BLaER1 treated with 17β-estradiol and CSF1 and Interleukin-3, amounts not matched to agents 10 nM and 100 nM (cell line): Measurements from ENCODE around the gene PATZ1.
"Not testable (repeated sequence)": the region's sequence is repeated elsewhere in the genome, so short reads cannot be mapped to it uniquely, and the experiment has no call there.

ENCODE experiments used
- H3K27ac ChIP-seq, 11 experiments: shearing (Covaris generic); formaldehyde crosslinking; 2 replicates each; pipeline ENCODE4 v1.8.1; 2022
- H3K27me3 ChIP-seq, 11 experiments: shearing (Covaris generic); formaldehyde crosslinking; 2 replicates each; pipeline ENCODE4 v1.8.1; 2022
- H3K36me3 ChIP-seq, 11 experiments: shearing (Covaris generic); formaldehyde crosslinking; 2 replicates each; pipeline ENCODE4 v1.8.1; 2022
- H3K4me1 ChIP-seq, 10 experiments: shearing (Covaris generic); formaldehyde crosslinking; 2 replicates each; pipeline ENCODE4 v1.8.1; 2022
- H3K4me2 ChIP-seq, 11 experiments: shearing (Covaris generic); formaldehyde crosslinking; 2 replicates each; pipeline ENCODE4 v1.8.1; 2022
- H3K4me3 ChIP-seq, 10 experiments: shearing (Covaris generic); formaldehyde crosslinking; 2 replicates each; pipeline ENCODE4 v1.8.1; 2022
- H3K9ac ChIP-seq, 11 experiments: shearing (Covaris generic); formaldehyde crosslinking; 2 replicates each; pipeline ENCODE4 v1.8.1; 2022
- H3K9me3 ChIP-seq, 11 experiments: shearing (Covaris generic); formaldehyde crosslinking; replicated peaks in 1 of 11; 2 replicates each; pipeline ENCODE4 v1.8.1; 2022
- H4K20me1 ChIP-seq, 11 experiments: shearing (Covaris generic); formaldehyde crosslinking; 2 replicates each; pipeline ENCODE4 v1.8.1; 2022
- Cebpa-rat ChIP-seq, 11 experiments: shearing (Covaris generic); IDR thresholded peaks; 2 replicates each; pipeline ENCODE4 v1.8.1; 2022

Gene PATZ1

GRCh38 chr22:31346255-31346732 lies at the start of gene PATZ1:
Gene PATZ1, minus strand, starts transcription at chr22:31346346. Its CDS starts 744 bp downstream, at chr22:31345602.
- Histone ChIP-seq H4K20me1 (peaks cover 23 to 45% (median 44%) of the 10 kb centered on the region in 11 experiments; a peak in 21 of 22 replicates), H3K4me2 (peak within 1 kb of the TSS; percentile 95 to 100 (median 99)), H3K27me3 (no peaks in the 10 kb centered on the region), H3K4me3 (peak within 1 kb of the TSS; percentile 62 to 84 (median 76)), H3K36me3 (peaks cover 14 to 39% (median 32%) of the 10 kb centered on the region in 11 experiments), H3K27ac (peak within 1 kb of the TSS; percentile 93 to 100 (median 99)), H3K9ac (peak within 1 kb of the TSS; percentile 93 to 100 (median 99)), H3K4me1 (peaks cover 43 to 54% (median 48%) of the 10 kb centered on the region in 10 experiments), H3K9me3 (no peaks in the 10 kb centered on the region)
- TF ChIP-seq Cebpa-rat (IDR thresholded peaks at IDR 0.05), result no peak

- peaks cover 9 to 14% (median 11%) of the 10 kb centered on the region in 10 experiments; a peak in 19 of 20 replicates for H3K4me1 ChIP-seq
- H3K27me3 ChIP-seq, result no peaks in the 10 kb centered on the region
- no peak overlapping the region for H3K4me2 ChIP-seq
- no peak overlapping the region for H3K9ac ChIP-seq
- H3K9me3 ChIP-seq, result peaks cover 8 to 13% (median 11%) of the 10 kb centered on the region in 11 experiments; a peak in 16 of 22 replicates
- no peaks in the 10 kb centered on the region for H3K36me3 ChIP-seq
- no peak for TF ChIP-seq Cebpa-rat (IDR thresholded peaks at IDR 0.05)
- H3K4me3 ChIP-seq, result no peak overlapping the region
- H3K27ac ChIP-seq, result no peak overlapping the region
- H4K20me1 ChIP-seq, result no peaks in the 10 kb centered on the region
These were observed 48.2 kb upstream of the PATZ1 start for GRCh38 chr22:31394326-31394725.

GRCh38 chr22:31393893-31394292 lies 47.7 kb upstream of the PATZ1 start:
- H3K4me1 ChIP-seq, result peaks cover 8 to 12% (median 9%) of the 10 kb centered on the region in 10 experiments; a peak in 19 of 20 replicates
- H4K20me1 ChIP-seq, result no peaks in the 10 kb centered on the region
- H3K36me3 ChIP-seq, result no peaks in the 10 kb centered on the region
- H3K27ac ChIP-seq, result no peak overlapping the region
- H3K27me3 ChIP-seq, result no peaks in the 10 kb centered on the region
- H3K9me3 ChIP-seq, result peaks cover 8 to 13% (median 11%) of the 10 kb centered on the region in 11 experiments; a peak in 16 of 22 replicates
- no peak overlapping the region for H3K4me2 ChIP-seq
- H3K4me3 ChIP-seq, result no peak overlapping the region
- no peak for TF ChIP-seq Cebpa-rat (IDR thresholded peaks at IDR 0.05)
- H3K9ac ChIP-seq, result no peak overlapping the region

GRCh38 chr22:31378651-31379050 lies 32.5 kb upstream of the PATZ1 start:
- H4K20me1 ChIP-seq, H3K36me3 ChIP-seq, H3K27me3 ChIP-seq, H3K27ac ChIP-seq, H3K9me3 ChIP-seq, H3K9ac ChIP-seq, H3K4me1 ChIP-seq, H3K4me3 ChIP-seq: not testable (repeated sequence)
- peak overlapping the region in 2 of 11 experiments; percentile 24; a peak in 2 of 22 replicates for H3K4me2 ChIP-seq

- Histone ChIP-seq H3K9me3 (no peaks in the 10 kb centered on the region), H3K4me2 (peak overlapping the region in 2 of 11 experiments; percentile 24; a peak in 2 of 22 replicates), H3K27ac (no peak overlapping the region), H3K36me3 (no peaks in the 10 kb centered on the region), H3K4me3 (no peak overlapping the region), H3K4me1 (peaks cover 0 to 9% (median 0%) of the 10 kb centered on the region in 10 experiments; a peak in 4 of 20 replicates), H4K20me1 (no peaks in the 10 kb centered on the region), H3K9ac (no peak overlapping the region), H3K27me3 (no peaks in the 10 kb centered on the region)
- TF ChIP-seq Cebpa-rat (IDR thresholded peaks at IDR 0.05), result no peak
These were observed 32.0 kb upstream of the PATZ1 start for GRCh38 chr22:31378123-31378522.

- TF ChIP-seq Cebpa-rat (IDR thresholded peaks at IDR 0.05), result no peak
- H3K4me2 ChIP-seq, result no peak overlapping the region
- H3K9me3 ChIP-seq, result no peaks in the 10 kb centered on the region
- H3K36me3 ChIP-seq, result no peaks in the 10 kb centered on the region
- H3K4me3 ChIP-seq, result no peak overlapping the region
- H4K20me1 ChIP-seq, result no peaks in the 10 kb centered on the region
- peaks cover 0 to 9% (median 0%) of the 10 kb centered on the region in 10 experiments; a peak in 4 of 20 replicates for H3K4me1 ChIP-seq
- no peak overlapping the region for H3K27ac ChIP-seq
- H3K9ac ChIP-seq, result no peak overlapping the region
- no peaks in the 10 kb centered on the region for H3K27me3 ChIP-seq
These were observed 31.5 kb upstream of the PATZ1 start for GRCh38 chr22:31377612-31378011.

GRCh38 chr22:31367426-31367825 lies 21.3 kb upstream of the PATZ1 start:
- no peaks in the 10 kb centered on the region for H3K36me3 ChIP-seq
- no peak for TF ChIP-seq Cebpa-rat (IDR thresholded peaks at IDR 0.05)

GRCh38 chr22:31363885-31364465 lies 17.8 kb upstream of the PATZ1 start:
- Histone ChIP-seq H4K20me1 (no peaks in the 10 kb centered on the region), H3K9ac (no peak overlapping the region), H3K4me3 (no peak overlapping the region), H3K4me2 (no peak overlapping the region), H3K9me3 (no peaks in the 10 kb centered on the region), H3K27me3 (no peaks in the 10 kb centered on the region), H3K36me3 (no peaks in the 10 kb centered on the region), H3K27ac (no peak overlapping the region), H3K4me1 (peaks cover 0 to 14% (median 0%) of the 10 kb centered on the region in 10 experiments; a peak in 6 of 20 replicates)
- TF ChIP-seq Cebpa-rat (IDR thresholded peaks at IDR 0.05), result no peak

More at GRCh38 chr22:31367426-31367825, 21.3 kb upstream of the PATZ1 start:
- Histone ChIP-seq H3K4me1 (peaks cover 0 to 14% (median 0%) of the 10 kb centered on the region in 10 experiments; a peak in 6 of 20 replicates), H3K27ac (no peak overlapping the region), H3K9ac (no peak overlapping the region), H3K4me3 (no peak overlapping the region), H3K27me3 (no peaks in the 10 kb centered on the region), H3K9me3 (no peaks in the 10 kb centered on the region), H3K4me2 (peak overlapping the region in 2 of 11 experiments; percentile 60 to 72; a peak in 6 of 22 replicates), H4K20me1 (no peaks in the 10 kb centered on the region)

GRCh38 chr22:31361743-31362142 lies 15.6 kb upstream of the PATZ1 start:
- no peaks in the 10 kb centered on the region for H3K36me3 ChIP-seq
- no peak overlapping the region for H3K4me3 ChIP-seq
- H3K27ac ChIP-seq, result no peak overlapping the region
- no peaks in the 10 kb centered on the region for H4K20me1 ChIP-seq
- TF ChIP-seq Cebpa-rat (IDR thresholded peaks at IDR 0.05), result no peak
- no peaks in the 10 kb centered on the region for H3K4me1 ChIP-seq
- no peaks in the 10 kb centered on the region for H3K9me3 ChIP-seq
- no peak overlapping the region for H3K4me2 ChIP-seq
- H3K9ac ChIP-seq, result no peak overlapping the region
- H3K27me3 ChIP-seq, result no peaks in the 10 kb centered on the region

GRCh38 chr22:31360029-31360428 lies 13.9 kb upstream of the PATZ1 start:
- H3K4me3 ChIP-seq, result no peak overlapping the region

More at GRCh38 chr22:31360029-31360428, 13.9 kb upstream of the PATZ1 start:
- Histone ChIP-seq H3K27me3 (no peaks in the 10 kb centered on the region), H3K27ac (no peak overlapping the region), H3K4me1 (no peaks in the 10 kb centered on the region), H3K9ac (no peak overlapping the region), H3K36me3 (no peaks in the 10 kb centered on the region), H3K9me3 (no peaks in the 10 kb centered on the region), H3K4me2 (no peak overlapping the region), H4K20me1 (no peaks in the 10 kb centered on the region)
- no peak for TF ChIP-seq Cebpa-rat (IDR thresholded peaks at IDR 0.05)
